ENCODE data around the gene TTC3.

The TTC3 gene

GRCh38 chr21:37072274-37072987, 623 bp upstream of the TTC3 start:
- peak in 1 of 2 donors; percentile 68 for DNase-seq
- H3K79me1 ChIP-seq (ENCODE audit: low read length), result peaks cover 19% of the 10 kb centered on the region
- peak overlapping the region; percentile 92 for H2BK5ac ChIP-seq (ENCODE audit: low read depth, low read length, poor library complexity)
- H3K4me3 ChIP-seq (ENCODE audit: low read depth, low read length), result peak overlapping the region; percentile 91
- peak overlapping the region; percentile 93 for H2BK120ac ChIP-seq (ENCODE audit: insufficient read depth, low read length, poor library complexity)
- H3K9ac ChIP-seq (ENCODE audit: low read length), result peak overlapping the region; percentile 73
- peak overlapping the region; percentile 72 for H2AK5ac ChIP-seq (ENCODE audit: low read length)
- peaks cover 22% of the 10 kb centered on the region for H3K79me2 ChIP-seq (ENCODE audit: control insufficient read depth, insufficient read depth, low read length, poor library complexity)
- peak overlapping the region; percentile 95 for H4K8ac ChIP-seq (ENCODE audit: low read depth, low read length)
- H3K4ac ChIP-seq (ENCODE audit: low read depth, low read length), result peak overlapping the region; percentile 84
- peak overlapping the region; percentile 55 for H2AFZ ChIP-seq (ENCODE audit: insufficient read depth, low read length, poor library complexity)
- H3K27me3 ChIP-seq (ENCODE audit: insufficient read depth, low read length), result no peaks in the 10 kb centered on the region
- no peak overlapping the region for H2BK12ac ChIP-seq (ENCODE audit: low read length)
- peak overlapping the region; percentile 90 for H3K14ac ChIP-seq (ENCODE audit: low read length)
- peak overlapping the region; percentile 80 for H3K4me2 ChIP-seq (ENCODE audit: low read length)
- peak overlapping the region; percentile 98 for H3K18ac ChIP-seq (ENCODE audit: low read length)
- H3K9me3 ChIP-seq (ENCODE audit: insufficient read depth, low read depth, low read length), result no peaks in the 10 kb centered on the region
- H3K4me1 ChIP-seq (ENCODE audit: control insufficient read depth in 1 of 2, insufficient read depth in 2 of 2, low read length in 2 of 2), result peaks cover 4 to 7% of the 10 kb centered on the region in 2 experiments
- H4K12ac ChIP-seq (ENCODE audit: low read depth, low read length), result peak overlapping the region; percentile 88
- peak overlapping the region; percentile 98 for H4K91ac ChIP-seq (ENCODE audit: low read depth, low read length)
- peak overlapping the region; percentile 97 for H3K27ac ChIP-seq (ENCODE audit: low read depth, low read length)
- no peak overlapping the region for H3K23ac ChIP-seq (ENCODE audit: low read length)
- no CpG with 5 or more reads among the region's 54 CpGs for WGBS (ENCODE audit: extremely low coverage, insufficient coverage, insufficient read length)
- no peaks in the 10 kb centered on the region for H3K36me3 ChIP-seq (ENCODE audit: control insufficient read depth in 1 of 2, insufficient read depth in 2 of 2, low read length in 2 of 2)

GRCh38 chr21:37073417-37074196, 553 bp downstream of the TTC3 start:
- Histone ChIP-seq H2AFZ (ENCODE audit: insufficient read depth, low read length, poor library complexity) (peak overlapping the region; percentile 87), H3K27ac (ENCODE audit: low read depth, low read length) (peak overlapping the region; percentile 48), H3K14ac (ENCODE audit: low read length) (peak overlapping the region; percentile 94), H3K79me2 (ENCODE audit: control insufficient read depth, insufficient read depth, low read length, poor library complexity) (peaks cover 22% of the 10 kb centered on the region), H3K27me3 (ENCODE audit: insufficient read depth, low read length) (no peaks in the 10 kb centered on the region), H3K4ac (ENCODE audit: low read depth, low read length) (peak overlapping the region; percentile 93), H3K36me3 (ENCODE audit: control insufficient read depth in 1 of 2, insufficient read depth in 2 of 2, low read length in 2 of 2) (no peaks in the 10 kb centered on the region), H3K9me3 (ENCODE audit: insufficient read depth, low read depth, low read length) (no peaks in the 10 kb centered on the region), H4K12ac (ENCODE audit: low read depth, low read length) (peak overlapping the region; percentile 62), H2BK120ac (ENCODE audit: insufficient read depth, low read length, poor library complexity) (peak overlapping the region; percentile 71), H4K8ac (ENCODE audit: low read depth, low read length) (peak overlapping the region; percentile 86), H3K23ac (ENCODE audit: low read length) (no peak overlapping the region), H3K4me2 (ENCODE audit: low read length) (peak overlapping the region; percentile 80), H2BK5ac (ENCODE audit: low read depth, low read length, poor library complexity) (peak overlapping the region; percentile 73), H3K79me1 (ENCODE audit: low read length) (peaks cover 19% of the 10 kb centered on the region), H3K9ac (ENCODE audit: low read length) (peak overlapping the region; percentile 88), H3K18ac (ENCODE audit: low read length) (peak overlapping the region; percentile 94), H3K4me1 (ENCODE audit: control insufficient read depth in 1 of 2, insufficient read depth in 2 of 2, low read length in 2 of 2) (peaks cover 4 to 7% of the 10 kb centered on the region in 2 experiments), H2AK5ac (ENCODE audit: low read length) (peak overlapping the region; percentile 79), H2BK12ac (ENCODE audit: low read length) (no peak overlapping the region), H3K4me3 (ENCODE audit: low read depth, low read length) (peak overlapping the region; percentile 95), H4K91ac (ENCODE audit: low read depth, low read length) (peak overlapping the region; percentile 82)
- WGBS (ENCODE audit: extremely low coverage, insufficient coverage, insufficient read length), result no CpG with 5 or more reads among the region's 70 CpGs
- DNase-seq, result peak in 1 of 2 donors; percentile 48

- Histone ChIP-seq H2BK5ac (ENCODE audit: low read depth, low read length, poor library complexity) (no peak overlapping the region), H2AFZ (ENCODE audit: insufficient read depth, low read length, poor library complexity) (peak overlapping the region; percentile 19), H3K79me2 (ENCODE audit: control insufficient read depth, insufficient read depth, low read length, poor library complexity) (peaks cover 22% of the 10 kb centered on the region), H3K23ac (ENCODE audit: low read length) (no peak overlapping the region), H3K27me3 (ENCODE audit: insufficient read depth, low read length) (no peaks in the 10 kb centered on the region), H3K36me3 (ENCODE audit: control insufficient read depth in 1 of 2, insufficient read depth in 2 of 2, low read length in 2 of 2) (no peaks in the 10 kb centered on the region), H3K18ac (ENCODE audit: low read length) (peak overlapping the region; percentile 18), H3K9ac (ENCODE audit: low read length) (peak overlapping the region; percentile 88), H3K4ac (ENCODE audit: low read depth, low read length) (peak overlapping the region; percentile 9), H4K91ac (ENCODE audit: low read depth, low read length) (no peak overlapping the region), H3K27ac (ENCODE audit: low read depth, low read length) (no peak overlapping the region), H2BK120ac (ENCODE audit: insufficient read depth, low read length, poor library complexity) (no peak overlapping the region), H3K4me1 (ENCODE audit: control insufficient read depth in 1 of 2, insufficient read depth in 2 of 2, low read length in 2 of 2) (peaks cover 4 to 7% of the 10 kb centered on the region in 2 experiments), H4K12ac (ENCODE audit: low read depth, low read length) (no peak overlapping the region), H2AK5ac (ENCODE audit: low read length) (no peak overlapping the region), H3K79me1 (ENCODE audit: low read length) (peaks cover 19% of the 10 kb centered on the region), H2BK12ac (ENCODE audit: low read length) (no peak overlapping the region), H3K14ac (ENCODE audit: low read length) (peak overlapping the region; percentile 94), H3K4me3 (ENCODE audit: low read depth, low read length) (peak overlapping the region; percentile 95), H3K9me3 (ENCODE audit: insufficient read depth, low read depth, low read length) (no peaks in the 10 kb centered on the region), H3K4me2 (ENCODE audit: low read length) (peak overlapping the region; percentile 80), H4K8ac (ENCODE audit: low read depth, low read length) (peak overlapping the region; percentile 3)
- no CpG with 5 or more reads among the region's 13 CpGs for WGBS (ENCODE audit: extremely low coverage, insufficient coverage, insufficient read length)
- DNase-seq, result peak in 1 of 2 donors; percentile 13
These were observed 1.1 kb downstream of the TTC3 start for GRCh38 chr21:37074197-37074510.

GRCh38 chr21:37074546-37074945, 1.5 kb downstream of the TTC3 start:
- H2BK120ac ChIP-seq (ENCODE audit: insufficient read depth, low read length, poor library complexity), result no peak overlapping the region
- H2AFZ ChIP-seq (ENCODE audit: insufficient read depth, low read length, poor library complexity), result no peak overlapping the region
- no peak overlapping the region for H3K4me3 ChIP-seq (ENCODE audit: low read depth, low read length)
- no peaks in the 10 kb centered on the region for H3K9me3 ChIP-seq (ENCODE audit: insufficient read depth, low read depth, low read length)
- no CpG with 5 or more reads among the region's 9 CpGs for WGBS (ENCODE audit: extremely low coverage, insufficient coverage, insufficient read length)
- no peak overlapping the region for H3K9ac ChIP-seq (ENCODE audit: low read length)
- H3K4ac ChIP-seq (ENCODE audit: low read depth, low read length), result peak overlapping the region; percentile 50
- H3K27ac ChIP-seq (ENCODE audit: low read depth, low read length), result no peak overlapping the region
- H4K12ac ChIP-seq (ENCODE audit: low read depth, low read length), result no peak overlapping the region
- H4K8ac ChIP-seq (ENCODE audit: low read depth, low read length), result no peak overlapping the region
- H3K23ac ChIP-seq (ENCODE audit: low read length), result no peak overlapping the region
- no peak overlapping the region for H3K18ac ChIP-seq (ENCODE audit: low read length)
- H3K36me3 ChIP-seq (ENCODE audit: control insufficient read depth in 1 of 2, insufficient read depth in 2 of 2, low read length in 2 of 2), result no peaks in the 10 kb centered on the region
- no peaks in the 10 kb centered on the region for H3K27me3 ChIP-seq (ENCODE audit: insufficient read depth, low read length)
- H3K79me2 ChIP-seq (ENCODE audit: control insufficient read depth, insufficient read depth, low read length, poor library complexity), result peaks cover 22% of the 10 kb centered on the region
- H4K91ac ChIP-seq (ENCODE audit: low read depth, low read length), result no peak overlapping the region
- H2BK12ac ChIP-seq (ENCODE audit: low read length), result no peak overlapping the region
- no peak for DNase-seq
- peak overlapping the region; percentile 80 for H3K4me2 ChIP-seq (ENCODE audit: low read length)
- no peak overlapping the region for H3K14ac ChIP-seq (ENCODE audit: low read length)
- no peak overlapping the region for H2AK5ac ChIP-seq (ENCODE audit: low read length)
- peaks cover 4 to 7% of the 10 kb centered on the region in 2 experiments for H3K4me1 ChIP-seq (ENCODE audit: control insufficient read depth in 1 of 2, insufficient read depth in 2 of 2, low read length in 2 of 2)
- no peak overlapping the region for H2BK5ac ChIP-seq (ENCODE audit: low read depth, low read length, poor library complexity)
- H3K79me1 ChIP-seq (ENCODE audit: low read length), result peaks cover 19% of the 10 kb centered on the region

Data from trophoblast cell (in vitro differentiated cells and primary cell).